Endothelial cell of umbilical vein (primary cell): Measurements from ENCODE around the gene PFKFB3. TPM values are rescaled to one million over a fixed set of nuclear protein-coding genes. Genes with fewer than 3 reads are reported as not detected.

Source experiments
- BruUV-seq: library from RNA; stranded (reverse); fragments of 400-500 nt; replicated peaks from 2 replicates; lab custom pipeline; 2021; lab: Mats Ljungman, UMichigan
- CTCF ChIA-PET: fragments of 300-600, 350-600 bp; sonication (Branson Sonifier 250); formaldehyde crosslinking; loops from one replicate; lab custom pipeline; 2021; ENCODE audit warnings: antibody characterized with exemption, inconsistent platforms; lab: Charles Lee
- POLR2A ChIA-PET: fragments of 300-600, 350-600 bp; sonication (Branson Sonifier 250); formaldehyde crosslinking; loops from one replicate; lab custom pipeline; 2021; ENCODE audit warnings: antibody characterized with exemption, inconsistent platforms; lab: Charles Lee
- DNase-seq: peaks from one replicate; pipeline ENCODE4 v3.0.0-alpha.2; 2011; ENCODE audit warnings: low read depth, low spot score
- FAIRE-seq: peaks from 2 replicates; lab custom pipeline; 2011; peaks lifted over from hg19 to GRCh38; lab: Jason Lieb, UNC
- H2AFZ ChIP-seq: 2 replicates; pipeline ENCODE4 v1.6.0; 2012; ENCODE audit warnings: low read depth, low read length, control low read depth, inconsistent platforms
- H3K27ac ChIP-seq: 2 replicates; pipeline ENCODE4 v1.5.1; 2011; ENCODE audit warnings: low read depth, mild to moderate bottlenecking, control low read depth, low read length, moderate library complexity; ENCODE audit not compliant: insufficient read depth
- H3K27me3 ChIP-seq, 2 experiments: 2 replicates each; pipeline versions ENCODE4 v1.6.0 to v1.6.1; 2011; ENCODE audit warnings: low read length in 2 of 2, mixed read lengths in 1 of 2; ENCODE audit not compliant: control insufficient read depth in 2 of 2, insufficient read depth in 2 of 2
- H3K36me3 ChIP-seq, 2 experiments: 2 replicates in 1 of 2; 3 replicates in 1 of 2; pipeline ENCODE4 v1.5.1; 2011; ENCODE audit warnings: low read length in 2 of 2, mild to moderate bottlenecking in 1 of 2, moderate library complexity in 1 of 2; ENCODE audit not compliant: control insufficient read depth in 2 of 2, insufficient read depth in 2 of 2; ENCODE audit errors: extremely low read depth in 1 of 2
- H3K4me1 ChIP-seq: 3 replicates; pipeline ENCODE4 v1.5.1; 2011; ENCODE audit warnings: mild to moderate bottlenecking, low read length; ENCODE audit not compliant: control insufficient read depth, insufficient read depth; ENCODE audit errors: extremely low read depth
- H3K4me2 ChIP-seq: 2 replicates; pipeline ENCODE4 v1.6.1; 2011; ENCODE audit warnings: low read length, control low read depth, mixed read lengths; ENCODE audit not compliant: insufficient read depth
- H3K4me3 ChIP-seq, 3 experiments: fragments of 200-600 bp in 1 of 3; sonication (generic), shearing (Covaris generic) in 1 of 3; replicated peaks in 1 of 3; 2 replicates each; pipeline ENCODE4 v1.5.1; 2011 to 2016; ENCODE audit warnings: control low read depth in 3 of 3, low read length in 3 of 3, mild to moderate bottlenecking in 2 of 3, inconsistent platforms in 1 of 3, low read depth in 1 of 3, moderate library complexity in 1 of 3; ENCODE audit not compliant: insufficient read depth in 1 of 3
- H3K79me2 ChIP-seq: 2 replicates; pipeline ENCODE4 v1.6.0; 2012; ENCODE audit warnings: low read length, inconsistent platforms; ENCODE audit not compliant: control insufficient read depth, insufficient read depth
- H3K9ac ChIP-seq: replicated peaks from 2 replicates; pipeline ENCODE3; 2011; ENCODE audit warnings: low read length, control low read depth; ENCODE audit not compliant: insufficient read depth; ENCODE audit errors: extremely low read depth
- H3K9me1 ChIP-seq: replicated peaks from 3 replicates; pipeline ENCODE4 v1.6.0; 2011; ENCODE audit warnings: mild to moderate bottlenecking, low read length; ENCODE audit not compliant: control insufficient read depth, insufficient read depth; ENCODE audit errors: extremely low read depth
- H3K9me3 ChIP-seq: replicated peaks from 2 replicates; pipeline ENCODE4 v1.5.1; 2012; ENCODE audit warnings: low read length, inconsistent platforms; ENCODE audit not compliant: control insufficient read depth, insufficient read depth
- H4K20me1 ChIP-seq: replicated peaks from 2 replicates; pipeline ENCODE3; 2011; ENCODE audit warnings: mild to moderate bottlenecking, low read length; ENCODE audit not compliant: control insufficient read depth, insufficient read depth; ENCODE audit errors: extremely low read depth
- EZH2 ChIP-seq: IDR thresholded peaks from 2 replicates; pipeline ENCODE4 v1.6.1; 2012; ENCODE audit warnings: borderline replicate concordance, low read depth, mild to moderate bottlenecking, moderate library complexity, low read length, inconsistent platforms; ENCODE audit not compliant: severe bottlenecking
- FOS ChIP-seq: IDR thresholded peaks from 2 replicates; pipeline ENCODE4 v1.6.1; 2011; ENCODE audit warnings: mild to moderate bottlenecking, low read length, moderate library complexity, borderline replicate concordance; ENCODE audit not compliant: insufficient read depth
- GATA2 ChIP-seq: IDR thresholded peaks from 2 replicates; pipeline ENCODE4 v1.7.0; 2011; ENCODE audit warnings: low read depth, mild to moderate bottlenecking, moderate library complexity, mixed read lengths, low read length; ENCODE audit not compliant: insufficient read length, insufficient read depth
- JUN ChIP-seq: IDR thresholded peaks from 2 replicates; pipeline ENCODE4 v1.6.1; 2011; ENCODE audit warnings: borderline replicate concordance, low read depth; ENCODE audit not compliant: insufficient read length, insufficient read depth
- MYC ChIP-seq: IDR thresholded peaks from one replicate; pipeline ENCODE4 v1.6.1; 2011; ENCODE audit warnings: mild to moderate bottlenecking, low read depth, low read length
- POLR2A ChIP-seq: IDR thresholded peaks from 2 replicates; pipeline ENCODE4 v1.6.1; 2012; ENCODE audit warnings: low read depth, mild to moderate bottlenecking, control low read depth, low read length
- POLR2AphosphoS5 ChIP-seq: IDR thresholded peaks from 2 replicates; pipeline ENCODE4 v1.6.1; 2012; ENCODE audit warnings: low read depth, mild to moderate bottlenecking, control low read depth, low read length, moderate library complexity; ENCODE audit not compliant: insufficient read depth
- dilution Hi-C: fragments of 300-500 bp; cut with MboI; formaldehyde crosslinking; loops from one replicate; pipeline ENCODE4 v1.15.0; 2019; ENCODE audit warnings: low sequenced_read_pairs; ENCODE audit not compliant: extremely low pct_ligation_motif_present
- intact Hi-C: fragments of 100-400 bp; cut with micrococcal nuclease; formaldehyde crosslinking; loops from one replicate; pipeline ENCODE4 v1.10.0; 2022
- polyA plus RNA-seq, 4 experiments: library from polyadenylated mRNA; depleted of rRNA in 3 of 4; stranded (reverse) in 3 of 4; unstranded in 1 of 4; fragments of >200 nt; gene quantifications; 2 replicates each; pipeline versions ENCODE4 v1.2.1 to v1.2.3, GENCODE V29; 2011 to 2012; ENCODE audit warnings: missing spikeins in 1 of 4
- total RNA-seq: library from RNA; stranded (reverse); gene quantifications from 2 replicates; pipeline ENCODE4 v1.2.3, GENCODE V29; 2021
- TF ChIP-seq, protein P1 (sequence below): IDR thresholded peaks from 2 replicates; pipeline ENCODE4 v1.6.1; 2011; ENCODE audit not compliant: insufficient read depth, insufficient read length
- TF ChIP-seq, protein P2 (sequence below), 2 donors: IDR thresholded peaks; 1 replicate in 1 of 2; 2 replicates in 1 of 2; pipeline ENCODE4 v1.5.1; 2011; ENCODE audit warnings: low read length in 2 of 2, mild to moderate bottlenecking in 2 of 2, moderate library complexity in 2 of 2, control low read depth in 1 of 2, inconsistent platforms in 1 of 2, low read depth in 1 of 2; ENCODE audit not compliant: insufficient read depth in 1 of 2; ENCODE audit errors: extremely low read depth in 1 of 2

PFKFB3 gene
- total and polyA plus RNA-seq, 2 donors (not counting 3 experiments of a cell fraction or from before 2014, with no cell fraction given): 15.8 to 33.7 TPM

DNA sequence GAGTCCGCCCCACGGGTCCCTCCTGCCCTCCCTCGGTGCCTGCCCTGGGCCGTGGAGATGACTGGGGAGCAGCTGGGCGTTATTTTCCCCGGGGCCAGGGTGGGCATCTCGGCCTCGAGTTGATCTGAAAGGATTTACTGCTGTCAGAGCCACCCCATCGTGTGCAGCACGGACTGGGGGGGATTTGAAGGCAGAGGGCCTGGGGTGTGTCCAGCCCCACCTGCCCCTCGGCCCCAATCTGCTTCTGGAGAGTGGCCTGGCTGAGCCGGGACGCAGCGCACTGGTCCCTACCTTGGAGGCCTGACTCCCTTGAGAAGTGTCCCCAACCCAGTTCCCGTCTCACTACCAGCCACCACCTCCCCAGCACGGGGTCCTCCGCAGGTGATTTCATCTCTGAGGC, 24.2 kb upstream of the PFKFB3 start:
- Histone ChIP-seq H3K4me3 (no peak overlapping the region), H3K9me3 (no peaks in the 10 kb centered on the region), H3K4me2 (no peak overlapping the region), H3K4me1 (peaks cover 5% of the 10 kb centered on the region), H3K27ac (no peak overlapping the region), H3K9me1 (no peaks in the 10 kb centered on the region), H2AFZ (no peak overlapping the region), H3K27me3 (no peaks in the 10 kb centered on the region), H3K36me3 (peaks cover 0 to 2% of the 10 kb centered on the region in 2 experiments), H3K9ac (no peak overlapping the region), H4K20me1 (peaks cover 2% of the 10 kb centered on the region), H3K79me2 (peaks cover 40% of the 10 kb centered on the region)
- TF ChIP-seq, protein P1, sequence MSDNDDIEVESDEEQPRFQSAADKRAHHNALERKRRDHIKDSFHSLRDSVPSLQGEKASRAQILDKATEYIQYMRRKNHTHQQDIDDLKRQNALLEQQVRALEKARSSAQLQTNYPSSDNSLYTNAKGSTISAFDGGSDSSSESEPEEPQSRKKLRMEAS: no peak
- TF ChIP-seq MYC (no peak), FOS (no peak), GATA2 (no peak), POLR2A (no peak), POLR2AphosphoS5 (no peak), JUN (no peak), EZH2 (no peak)
- TF ChIP-seq, protein P2, sequence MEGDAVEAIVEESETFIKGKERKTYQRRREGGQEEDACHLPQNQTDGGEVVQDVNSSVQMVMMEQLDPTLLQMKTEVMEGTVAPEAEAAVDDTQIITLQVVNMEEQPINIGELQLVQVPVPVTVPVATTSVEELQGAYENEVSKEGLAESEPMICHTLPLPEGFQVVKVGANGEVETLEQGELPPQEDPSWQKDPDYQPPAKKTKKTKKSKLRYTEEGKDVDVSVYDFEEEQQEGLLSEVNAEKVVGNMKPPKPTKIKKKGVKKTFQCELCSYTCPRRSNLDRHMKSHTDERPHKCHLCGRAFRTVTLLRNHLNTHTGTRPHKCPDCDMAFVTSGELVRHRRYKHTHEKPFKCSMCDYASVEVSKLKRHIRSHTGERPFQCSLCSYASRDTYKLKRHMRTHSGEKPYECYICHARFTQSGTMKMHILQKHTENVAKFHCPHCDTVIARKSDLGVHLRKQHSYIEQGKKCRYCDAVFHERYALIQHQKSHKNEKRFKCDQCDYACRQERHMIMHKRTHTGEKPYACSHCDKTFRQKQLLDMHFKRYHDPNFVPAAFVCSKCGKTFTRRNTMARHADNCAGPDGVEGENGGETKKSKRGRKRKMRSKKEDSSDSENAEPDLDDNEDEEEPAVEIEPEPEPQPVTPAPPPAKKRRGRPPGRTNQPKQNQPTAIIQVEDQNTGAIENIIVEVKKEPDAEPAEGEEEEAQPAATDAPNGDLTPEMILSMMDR (IDR thresholded peaks at IDR 0.05; ENCODE audit: extremely low read depth in 1 of 2, insufficient read depth in 1 of 2, low read depth in 1 of 2, low read length in 2 of 2): no peak
- CTCF ChIA-PET: interaction anchor here (1.0 to 2.3 kb wide), 2 partner anchors 11 to 223 kb away, joined by 3 to 7 read pairs; no protein-coding TSS in a partner anchor
- intact Hi-C loops (no loop called here), dilution Hi-C loops (no loop called here)
- DNase-seq (no peak), FAIRE-seq (no peak)
- POLR2A ChIA-PET: no interaction called here
- BruUV-seq: no TSS peak
